ENCODE measurements around the gene RAP1GDS1. TPM values are rescaled to one million over a fixed set of nuclear protein-coding genes. Genes with fewer than 3 reads are reported as not detected.

Gene RAP1GDS1
- total and polyA plus RNA-seq, 8 donors: 6.6 to 24.9 (median 20.7) TPM

GRCh38 chr4:98490251-98490650 lies 229.1 kb downstream of the RAP1GDS1 start:
- FAIRE-seq (no peak), DNase-seq (no peak), ATAC-seq (no peak)
- no peak overlapping the region for H3K27ac ChIP-seq
- H3K4me1 ChIP-seq: no peaks in the 10 kb centered on the region
- 92 to 96% methylated on average over 3 of the region's 3 CpGs for WGBS, 2 donors
- H3K27me3 ChIP-seq: no peaks in the 10 kb centered on the region
- no peaks in the 10 kb centered on the region for H3K36me3 ChIP-seq
- intact Hi-C loops (cut with DNase I): no loop called here
- TF ChIP-seq, protein P1, sequence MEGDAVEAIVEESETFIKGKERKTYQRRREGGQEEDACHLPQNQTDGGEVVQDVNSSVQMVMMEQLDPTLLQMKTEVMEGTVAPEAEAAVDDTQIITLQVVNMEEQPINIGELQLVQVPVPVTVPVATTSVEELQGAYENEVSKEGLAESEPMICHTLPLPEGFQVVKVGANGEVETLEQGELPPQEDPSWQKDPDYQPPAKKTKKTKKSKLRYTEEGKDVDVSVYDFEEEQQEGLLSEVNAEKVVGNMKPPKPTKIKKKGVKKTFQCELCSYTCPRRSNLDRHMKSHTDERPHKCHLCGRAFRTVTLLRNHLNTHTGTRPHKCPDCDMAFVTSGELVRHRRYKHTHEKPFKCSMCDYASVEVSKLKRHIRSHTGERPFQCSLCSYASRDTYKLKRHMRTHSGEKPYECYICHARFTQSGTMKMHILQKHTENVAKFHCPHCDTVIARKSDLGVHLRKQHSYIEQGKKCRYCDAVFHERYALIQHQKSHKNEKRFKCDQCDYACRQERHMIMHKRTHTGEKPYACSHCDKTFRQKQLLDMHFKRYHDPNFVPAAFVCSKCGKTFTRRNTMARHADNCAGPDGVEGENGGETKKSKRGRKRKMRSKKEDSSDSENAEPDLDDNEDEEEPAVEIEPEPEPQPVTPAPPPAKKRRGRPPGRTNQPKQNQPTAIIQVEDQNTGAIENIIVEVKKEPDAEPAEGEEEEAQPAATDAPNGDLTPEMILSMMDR (IDR thresholded peaks at IDR 0.05): no peak
- H3K4me3 ChIP-seq: no peak overlapping the region
- H3K9me3 ChIP-seq: no peaks in the 10 kb centered on the region

- intact Hi-C loops (cut with DNase I): no loop called here
- H3K36me3 ChIP-seq: no peaks in the 10 kb centered on the region
- no peak overlapping the region for H3K4me3 ChIP-seq
- WGBS, 2 donors: 92 to 95% methylated on average over 7 of the region's 7 CpGs
- ATAC-seq: no peak
- H3K27ac ChIP-seq: no peak overlapping the region
- TF ChIP-seq, protein P1 (IDR thresholded peaks at IDR 0.05): no peak
- no peaks in the 10 kb centered on the region for H3K9me3 ChIP-seq
- H3K27me3 ChIP-seq: no peaks in the 10 kb centered on the region
- H3K4me1 ChIP-seq: no peaks in the 10 kb centered on the region
- no peak for FAIRE-seq
- no peak for DNase-seq
These were observed 230.8 kb downstream of the RAP1GDS1 start for GRCh38 chr4:98491899-98492559.

GRCh38 chr4:98493296-98493695 lies 232.1 kb downstream of the RAP1GDS1 start:
- ATAC-seq: no peak
- FAIRE-seq: no peak
- TF ChIP-seq, protein P1 (IDR thresholded peaks at IDR 0.05): no peak
- intact Hi-C loops (cut with DNase I): no loop called here
- no peak for DNase-seq
- Histone ChIP-seq H3K27ac (no peak overlapping the region), H3K9me3 (no peaks in the 10 kb centered on the region), H3K4me1 (no peaks in the 10 kb centered on the region), H3K36me3 (no peaks in the 10 kb centered on the region), H3K27me3 (no peaks in the 10 kb centered on the region), H3K4me3 (no peak overlapping the region)
- 70 to 73% methylated on average over 4 of the region's 4 CpGs for WGBS, 2 donors

Other genes starting within 250 kb of the RAP1GDS1 start
- gene STPG2, start 117.9 kb upstream of the RAP1GDS1 start, total RNA-seq: 1 to 10 TPM in 1 of 6 donors, under 1 TPM in 5; 0.28 to 1.0 (median 0.89) TPM
- gene STPG2, start 117.9 kb upstream of the RAP1GDS1 start, polyA plus RNA-seq: under 1 TPM; 0.11 to 0.12 TPM

Measured in pancreas (tissue), 10 donors.